Limb (tissue), 2 donors: ENCODE measurements around the gene TSN.

Experiments
- DNase-seq, 2 donors: peaks; one replicate each; pipeline ENCODE4 v3.0.0-alpha.2; 2016; ENCODE audit errors: extremely low spot score in 2 of 2

Gene TSN

DNA sequence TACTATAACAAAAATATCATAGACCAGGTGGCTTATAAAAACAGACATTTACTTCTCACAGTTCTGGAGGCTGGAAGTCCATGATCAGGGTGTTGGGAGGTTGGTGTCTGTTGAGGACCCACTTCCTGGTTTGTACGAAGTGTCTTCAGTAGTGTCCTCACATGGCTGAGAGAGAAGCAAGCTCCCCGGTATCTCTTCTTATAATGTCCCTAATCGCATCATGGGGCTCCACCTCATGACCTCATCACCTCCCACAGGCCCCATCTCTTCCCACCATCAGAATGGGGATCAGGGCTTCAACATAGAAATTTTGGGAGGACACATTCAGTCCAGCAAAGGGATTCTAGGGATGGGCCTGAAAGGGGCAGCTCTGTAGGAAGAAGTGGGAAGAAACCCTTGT lies 14.0 kb upstream of the TSN start:
- DNase-seq, result no peak

- DNase-seq, result no peak
Measured at GRCh38 chr2:121746071-121746578, 9.3 kb upstream of the TSN start.

DNA sequence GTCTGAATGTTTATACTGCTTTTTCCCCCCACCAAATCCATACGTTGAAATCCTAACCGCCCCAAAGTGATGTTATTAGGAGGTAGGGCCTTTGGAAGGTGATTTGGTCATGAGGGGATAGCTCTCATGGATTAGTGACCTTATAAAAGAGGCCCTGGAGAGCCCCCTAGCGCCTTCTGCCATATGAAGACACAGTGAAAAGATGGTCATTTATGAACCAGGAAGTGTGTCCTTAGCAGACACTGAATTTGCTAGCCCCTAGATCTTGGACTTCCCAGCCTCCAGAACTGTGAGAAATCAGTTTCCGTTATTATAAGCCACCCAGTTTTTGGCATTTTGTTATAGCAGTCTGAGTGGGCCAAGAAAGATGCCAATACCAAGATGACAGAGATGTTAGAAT lies 7.2 kb upstream of the TSN start:
- DNase-seq, result no peak

- DNase-seq, result no peak
Measured at GRCh38 chr2:121754851-121755236, 607 bp upstream of the TSN start.

DNA sequence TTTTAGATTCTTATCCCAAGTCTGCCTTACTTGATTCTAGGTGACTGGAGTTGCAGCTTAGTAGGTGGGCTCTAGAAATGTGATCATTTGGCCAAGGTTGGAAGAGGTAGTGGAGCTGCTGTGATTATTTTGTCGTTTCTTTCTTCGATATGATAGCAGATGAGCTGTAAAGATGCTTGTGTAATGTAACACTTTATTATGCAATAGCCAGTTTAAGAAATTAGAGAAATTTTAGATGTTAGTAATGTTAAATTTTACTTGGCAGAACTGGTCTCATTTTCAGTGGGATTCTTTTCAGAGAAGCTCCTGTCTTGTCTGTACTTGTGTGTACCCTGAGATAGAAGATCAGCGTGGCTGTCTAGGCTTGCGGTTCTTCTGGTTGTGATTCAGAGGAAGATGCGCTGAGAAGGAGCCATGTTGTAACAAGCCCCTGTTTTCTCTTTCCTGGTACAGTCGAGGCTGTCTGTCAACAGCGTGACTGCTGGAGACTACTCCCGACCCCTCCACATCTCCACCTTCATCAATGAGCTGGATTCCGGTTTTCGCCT lies 9.3 kb downstream of the TSN start:
- DNase-seq, result no peak

- DNase-seq, result no peak
Measured at GRCh38 chr2:121766624-121767023, 11.2 kb downstream of the TSN start.

GRCh38 chr2:121768143-121768755 lies 12.8 kb downstream of the TSN start:
- DNase-seq, result no peak

- DNase-seq, result peak in 1 of 2 donors; percentile 22
Measured at GRCh38 chr2:121771976-121772742, 16.7 kb downstream of the TSN start.

GRCh38 chr2:121774235-121774634 lies 18.8 kb downstream of the TSN start:
- DNase-seq, result no peak

GRCh38 chr2:121776361-121776760 lies 20.9 kb downstream of the TSN start:
- no peak for DNase-seq

GRCh38 chr2:121776885-121777698 lies 21.6 kb downstream of the TSN start:
- DNase-seq, result no peak

DNA sequence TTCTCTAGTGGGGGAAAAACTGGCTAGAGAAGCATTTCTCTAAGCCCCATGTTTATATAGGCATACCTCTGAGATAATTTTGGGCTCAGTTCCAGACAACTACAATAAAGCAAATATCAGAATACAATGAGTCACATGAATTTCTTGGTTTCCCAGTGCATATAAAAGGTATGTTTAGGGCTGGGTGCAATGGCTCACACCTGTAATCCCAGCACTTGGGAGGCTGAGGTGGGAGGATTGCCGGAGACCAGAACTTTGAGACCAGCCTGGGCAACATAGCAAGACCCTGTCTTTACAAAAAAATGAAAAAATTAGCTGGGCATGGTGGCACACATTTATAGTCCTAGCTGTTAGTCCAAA lies 22.2 kb downstream of the TSN start:
- no peak for DNase-seq

DNA sequence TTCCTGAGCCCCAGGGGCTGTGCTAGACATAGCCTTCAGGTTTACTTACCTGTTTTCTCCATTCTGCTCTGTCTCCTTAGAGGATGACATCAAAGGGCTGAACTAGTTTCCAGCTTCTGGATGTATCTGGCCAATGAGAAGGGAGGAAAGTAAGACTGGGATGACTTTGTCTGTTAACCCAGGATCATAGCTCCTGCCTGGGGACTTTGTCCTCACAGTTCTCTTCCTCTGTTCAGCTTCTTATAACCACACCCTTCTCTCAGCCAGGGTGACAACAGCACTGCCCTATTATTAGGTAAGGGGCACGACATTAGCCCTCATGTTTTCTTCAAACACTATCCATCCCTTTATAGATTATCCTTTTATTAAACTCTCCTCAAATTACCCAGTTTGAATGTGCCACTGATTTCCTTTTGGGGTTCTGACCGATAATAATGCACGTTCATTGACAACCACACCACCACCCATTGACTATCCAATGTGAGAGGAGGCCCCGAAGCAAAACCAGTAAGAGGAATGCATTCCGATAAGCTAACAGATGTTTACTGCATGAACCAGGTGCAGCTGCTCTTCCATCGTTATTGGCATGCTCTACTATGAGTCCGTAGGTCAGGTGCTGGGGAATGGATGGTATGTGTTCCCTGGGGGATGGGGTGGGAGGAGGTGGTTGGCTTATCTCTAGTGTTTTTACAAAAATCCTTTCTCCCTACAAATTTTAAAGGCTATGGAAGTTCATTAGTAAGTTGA lies 23.5 kb downstream of the TSN start:
- no peak for DNase-seq

DNA sequence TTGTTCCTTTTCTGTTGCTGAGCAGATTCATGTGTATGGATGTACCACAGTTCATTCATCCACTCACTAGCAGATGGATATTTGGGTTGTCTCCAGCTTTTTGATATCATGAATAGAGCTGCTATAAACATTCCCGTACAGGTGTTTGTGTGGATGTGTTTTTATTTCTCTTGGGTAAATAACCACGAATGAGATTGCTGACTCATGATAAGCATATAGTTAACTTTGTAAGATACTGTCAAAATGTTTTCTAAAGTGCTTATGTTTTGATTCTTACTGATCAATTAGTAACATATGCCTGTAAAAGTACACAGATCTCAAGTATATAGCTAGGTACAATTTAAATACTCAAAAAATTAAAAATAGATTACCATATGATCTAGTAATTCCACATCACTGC lies 27.7 kb downstream of the TSN start:
- DNase-seq, result no peak

- no peak for DNase-seq
Measured at GRCh38 chr2:121788685-121789084, 33.2 kb downstream of the TSN start.

- no peak for DNase-seq
Measured at GRCh38 chr2:121790276-121790956, 35.0 kb downstream of the TSN start.

DNA sequence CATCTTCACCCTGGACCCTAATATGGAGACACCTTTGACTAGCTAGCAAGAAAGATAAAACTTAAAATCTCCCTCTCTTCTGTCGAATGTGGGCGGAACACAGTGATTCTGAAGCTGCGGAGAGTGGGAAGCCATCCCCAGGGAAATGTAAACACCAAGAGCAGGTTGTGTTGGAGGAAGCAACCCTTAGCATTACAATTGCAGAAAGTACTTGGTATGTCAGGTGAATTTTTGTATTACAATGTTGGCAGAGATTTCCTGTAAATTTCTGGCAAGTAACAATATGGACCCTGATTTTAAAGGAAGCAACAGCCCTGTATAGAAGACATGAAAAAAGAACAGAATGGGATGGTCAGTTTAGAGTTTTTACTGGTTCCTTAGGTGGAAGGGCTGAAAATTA lies 35.8 kb downstream of the TSN start:
- no peak for DNase-seq

- DNase-seq, result no peak
Measured at GRCh38 chr2:121791801-121792221, 36.4 kb downstream of the TSN start.

DNA sequence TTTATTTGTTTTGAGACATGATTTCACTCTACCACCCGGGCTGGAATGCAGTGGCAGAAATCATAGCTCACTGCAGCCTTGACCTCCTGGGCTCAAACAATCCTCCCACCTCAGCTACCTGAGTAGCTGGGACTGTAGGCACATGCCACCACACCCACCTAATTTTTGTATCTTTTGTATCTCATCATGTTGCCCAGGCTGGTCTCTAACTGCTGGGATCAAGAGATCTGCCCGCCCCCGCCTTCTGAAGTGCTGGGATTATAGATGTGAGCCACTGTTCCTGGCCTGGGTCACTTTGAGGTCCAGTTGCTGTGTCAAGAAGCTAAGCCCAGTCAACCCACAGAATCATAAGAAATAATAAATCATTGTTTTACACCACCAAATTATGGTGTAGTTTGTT lies 38.4 kb downstream of the TSN start:
- no peak for DNase-seq

GRCh38 chr2:121794233-121794632 lies 38.8 kb downstream of the TSN start:
- DNase-seq, result no peak

DNA sequence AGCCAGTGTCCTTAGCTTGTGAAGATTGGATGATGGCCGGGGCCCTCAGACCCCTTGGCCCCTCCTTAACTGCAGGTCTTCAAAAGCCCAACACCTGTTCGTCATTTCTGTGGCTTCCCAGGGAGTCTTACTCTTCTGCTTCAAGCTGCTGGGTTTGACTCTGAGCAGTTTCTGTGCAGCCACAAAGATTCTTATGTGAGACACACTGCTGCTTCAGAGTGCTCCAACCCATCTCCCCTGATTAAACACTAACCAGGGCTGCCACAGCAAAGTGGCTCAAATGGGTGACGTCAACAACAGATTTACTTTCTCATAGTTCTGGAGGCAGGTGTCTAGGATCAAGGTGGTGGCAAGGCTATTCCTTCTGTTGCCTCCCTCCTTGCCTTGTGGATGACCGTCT lies 40.8 kb downstream of the TSN start:
- DNase-seq, result no peak
